ENCODE data around the gene SCP2.

SCP2 gene

GRCh38 chr1:52915211-52915854, 11.7 kb upstream of the SCP2 start:
- Histone ChIP-seq H3K4me1 (ENCODE audit: insufficient read depth, poor library complexity, severe bottlenecking) (no peaks in the 10 kb centered on the region), H3K27ac (ENCODE audit: poor library complexity, severe bottlenecking) (no peak overlapping the region), H3K36me3 (ENCODE audit: low read depth) (no peaks in the 10 kb centered on the region), H3K9me3 (ENCODE audit: severe bottlenecking) (no peaks in the 10 kb centered on the region), H3K27me3 (ENCODE audit: insufficient read depth, poor library complexity, severe bottlenecking) (no peaks in the 10 kb centered on the region), H3K4me3 (ENCODE audit: severe bottlenecking) (no peak overlapping the region)
- no peak for TF ChIP-seq CTCF (IDR thresholded peaks at IDR 0.05; ENCODE audit: poor library complexity, severe bottlenecking)
- DNase-seq (ENCODE audit: low spot score) (no peak), ATAC-seq (ENCODE audit: low read depth) (no peak)

GRCh38 chr1:52915855-52916220, 11.2 kb upstream of the SCP2 start:
- no peak overlapping the region for H3K27ac ChIP-seq (ENCODE audit: poor library complexity, severe bottlenecking)
- no peaks in the 10 kb centered on the region for H3K9me3 ChIP-seq (ENCODE audit: severe bottlenecking)
- no peak for ATAC-seq (ENCODE audit: low read depth)
- no peaks in the 10 kb centered on the region for H3K36me3 ChIP-seq (ENCODE audit: low read depth)
- no peak for TF ChIP-seq CTCF (IDR thresholded peaks at IDR 0.05; ENCODE audit: poor library complexity, severe bottlenecking)
- H3K4me1 ChIP-seq (ENCODE audit: insufficient read depth, poor library complexity, severe bottlenecking): no peaks in the 10 kb centered on the region
- no peak overlapping the region for H3K4me3 ChIP-seq (ENCODE audit: severe bottlenecking)
- H3K27me3 ChIP-seq (ENCODE audit: insufficient read depth, poor library complexity, severe bottlenecking): no peaks in the 10 kb centered on the region
- no peak for DNase-seq (ENCODE audit: low spot score)

GRCh38 chr1:52916241-52916975, 10.7 kb upstream of the SCP2 start:
- H3K27me3 ChIP-seq (ENCODE audit: insufficient read depth, poor library complexity, severe bottlenecking): no peaks in the 10 kb centered on the region
- no peak for DNase-seq (ENCODE audit: low spot score)
- no peak overlapping the region for H3K4me3 ChIP-seq (ENCODE audit: severe bottlenecking)
- no peak for ATAC-seq (ENCODE audit: low read depth)
- H3K4me1 ChIP-seq (ENCODE audit: insufficient read depth, poor library complexity, severe bottlenecking): no peaks in the 10 kb centered on the region
- H3K36me3 ChIP-seq (ENCODE audit: low read depth): no peaks in the 10 kb centered on the region
- H3K27ac ChIP-seq (ENCODE audit: poor library complexity, severe bottlenecking): no peak overlapping the region
- no peak for TF ChIP-seq CTCF (IDR thresholded peaks at IDR 0.05; ENCODE audit: poor library complexity, severe bottlenecking)
- H3K9me3 ChIP-seq (ENCODE audit: severe bottlenecking): no peaks in the 10 kb centered on the region

GRCh38 chr1:52917156-52917555, 9.9 kb upstream of the SCP2 start:
- H3K4me3 ChIP-seq (ENCODE audit: severe bottlenecking): no peak overlapping the region
- H3K27me3 ChIP-seq (ENCODE audit: insufficient read depth, poor library complexity, severe bottlenecking): no peaks in the 10 kb centered on the region
- DNase-seq (ENCODE audit: low spot score) (no peak), ATAC-seq (ENCODE audit: low read depth) (no peak)
- H3K27ac ChIP-seq (ENCODE audit: poor library complexity, severe bottlenecking): no peak overlapping the region
- TF ChIP-seq CTCF (IDR thresholded peaks at IDR 0.05; ENCODE audit: poor library complexity, severe bottlenecking): no peak
- no peaks in the 10 kb centered on the region for H3K4me1 ChIP-seq (ENCODE audit: insufficient read depth, poor library complexity, severe bottlenecking)
- no peaks in the 10 kb centered on the region for H3K9me3 ChIP-seq (ENCODE audit: severe bottlenecking)
- H3K36me3 ChIP-seq (ENCODE audit: low read depth): no peaks in the 10 kb centered on the region

- TF ChIP-seq CTCF (IDR thresholded peaks at IDR 0.05; ENCODE audit: poor library complexity, severe bottlenecking): no peak
- Histone ChIP-seq H3K27me3 (ENCODE audit: insufficient read depth, poor library complexity, severe bottlenecking) (no peaks in the 10 kb centered on the region), H3K9me3 (ENCODE audit: severe bottlenecking) (no peaks in the 10 kb centered on the region), H3K4me1 (ENCODE audit: insufficient read depth, poor library complexity, severe bottlenecking) (no peaks in the 10 kb centered on the region), H3K27ac (ENCODE audit: poor library complexity, severe bottlenecking) (no peak overlapping the region), H3K36me3 (ENCODE audit: low read depth) (no peaks in the 10 kb centered on the region), H3K4me3 (ENCODE audit: severe bottlenecking) (no peak overlapping the region)
- no peak for ATAC-seq (ENCODE audit: low read depth)
- DNase-seq (ENCODE audit: low spot score): no peak
These were observed 9.5 kb upstream of the SCP2 start for GRCh38 chr1:52917581-52917980.

Measured in RWPE2 (cell line).